Gastrocnemius medialis (tissue), 4 donors: ENCODE results near the gene GALP. TPM values are rescaled to one million over a fixed set of nuclear protein-coding genes. Genes with fewer than 3 reads are reported as not detected.

Experiments used
- ATAC-seq, 2 donors: fragments of 150-250 bp; one replicate each; pipeline ENCODE4 v1.9.1; 2016
- DNase-seq, 2 donors: peaks; one replicate each; pipeline ENCODE4 v3.0.0-alpha.2; 2019
- H3K27ac ChIP-seq, 4 donors: fragments of 200-600 bp; sonication (generic); 1 replicate in 1 of 4; 2 replicates in 3 of 4; pipeline ENCODE4 v1.5.1; 2016 to 2018; ENCODE audit warnings: mild to moderate bottlenecking in 2 of 4, moderate library complexity in 1 of 4
- H3K27me3 ChIP-seq, 3 donors: fragments of 200-600 bp; sonication (generic) in 2 of 3; 1 replicate in 1 of 3; 2 replicates in 2 of 3; pipeline versions ENCODE4 v1.5.1 to v1.6.0; 2016 to 2019; ENCODE audit warnings: mild to moderate bottlenecking in 1 of 3, moderate library complexity in 1 of 3
- H3K36me3 ChIP-seq, 2 donors: fragments of 200-600 bp; sonication (generic) in 1 of 2; one replicate each; pipeline ENCODE4 v1.5.1; 2017 to 2018
- H3K4me1 ChIP-seq, 2 donors: fragments of 200-600 bp; sonication (generic) in 1 of 2; one replicate each; pipeline ENCODE4 v1.5.1; 2016 to 2017; ENCODE audit warnings: mild to moderate bottlenecking in 2 of 2
- H3K4me3 ChIP-seq, 4 donors: fragments of 200-600 bp; sonication (generic) in 3 of 4; 1 replicate in 1 of 4; 2 replicates in 3 of 4; pipeline ENCODE4 v1.5.1; 2016 to 2019; ENCODE audit warnings: mild to moderate bottlenecking in 2 of 4
- H3K9me3 ChIP-seq, 3 donors: fragments of 200-600 bp; sonication (generic) in 2 of 3; 1 replicate in 1 of 3; 2 replicates in 2 of 3; pipeline ENCODE4 v1.5.1; 2016 to 2019
- POLR2A ChIP-seq, 2 donors: fragments of 450-650 bp; IDR thresholded peaks; one replicate each; pipeline ENCODE4 v1.6.1; 2017; ENCODE audit warnings: antibody characterized with exemption in 2 of 2, mild to moderate bottlenecking in 2 of 2, moderate library complexity in 2 of 2
- in situ Hi-C, 4 donors: fragments of 200-750 bp; cut with MboI; loops; one replicate each; pipeline versions ENCODE4 v1.15.0 to v1.8.0; 2017; ENCODE audit warnings: low sequenced_read_pairs in 4 of 4
- intact Hi-C: fragments of 100-400 bp; cut with DNase I; formaldehyde crosslinking; loops from one replicate; pipeline ENCODE4 v1.15.1; 2023; ENCODE audit warnings: low total_unique reads
- total RNA-seq, 4 donors: library from RNA; depleted of rRNA; stranded (reverse); fragments of >200 nt; gene quantifications; one replicate each; pipeline versions ENCODE4 v1.1.0 to v1.2.3, GENCODE V29; 2016
- TF ChIP-seq, protein P1 (sequence below), 5 experiments: fragments of 450-650 bp in 3 of 5; fragments of 200-600 bp in 2 of 5; sonication (generic) in 2 of 5; IDR thresholded peaks in 4 of 5; conservative IDR thresholded peaks in 1 of 5; 1 replicate in 4 of 5; 2 replicates in 1 of 5; pipeline ENCODE4 v1.5.1; 2016 to 2019; ENCODE audit warnings: antibody characterized with exemption in 5 of 5, mild to moderate bottlenecking in 3 of 5, moderate library complexity in 3 of 5

GALP gene
- total RNA-seq, 4 donors from 2014 or later, result not detected

DNA sequence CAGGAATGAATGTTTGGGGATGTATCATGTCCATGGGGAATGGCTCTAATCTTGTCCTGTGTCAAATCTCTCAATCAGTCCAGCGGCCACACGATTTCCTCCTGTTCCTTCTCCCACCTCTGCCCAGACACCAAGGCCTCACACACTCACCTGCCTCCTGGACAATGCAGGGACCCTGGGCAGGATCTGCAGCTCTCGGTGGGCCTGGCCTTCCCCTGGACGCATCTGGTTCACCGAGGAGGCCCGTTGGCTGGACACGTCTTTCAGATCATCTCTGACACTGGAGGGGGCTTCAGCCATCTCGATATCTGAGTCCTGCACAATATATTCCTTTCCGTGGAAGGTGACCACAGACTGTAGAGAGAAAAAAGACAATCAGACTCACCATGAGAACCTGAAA, 47.7 kb downstream of the GALP start:
- no peaks in the 10 kb centered on the region for H3K27me3 ChIP-seq
- H3K36me3 ChIP-seq, result no peaks in the 10 kb centered on the region
- no peak overlapping the region for H3K27ac ChIP-seq
- no peaks in the 10 kb centered on the region for H3K4me1 ChIP-seq
- ATAC-seq (no peak), DNase-seq (no peak)
- TF ChIP-seq POLR2A (IDR thresholded peaks at IDR 0.05), result no peak
- TF ChIP-seq, protein P1, sequence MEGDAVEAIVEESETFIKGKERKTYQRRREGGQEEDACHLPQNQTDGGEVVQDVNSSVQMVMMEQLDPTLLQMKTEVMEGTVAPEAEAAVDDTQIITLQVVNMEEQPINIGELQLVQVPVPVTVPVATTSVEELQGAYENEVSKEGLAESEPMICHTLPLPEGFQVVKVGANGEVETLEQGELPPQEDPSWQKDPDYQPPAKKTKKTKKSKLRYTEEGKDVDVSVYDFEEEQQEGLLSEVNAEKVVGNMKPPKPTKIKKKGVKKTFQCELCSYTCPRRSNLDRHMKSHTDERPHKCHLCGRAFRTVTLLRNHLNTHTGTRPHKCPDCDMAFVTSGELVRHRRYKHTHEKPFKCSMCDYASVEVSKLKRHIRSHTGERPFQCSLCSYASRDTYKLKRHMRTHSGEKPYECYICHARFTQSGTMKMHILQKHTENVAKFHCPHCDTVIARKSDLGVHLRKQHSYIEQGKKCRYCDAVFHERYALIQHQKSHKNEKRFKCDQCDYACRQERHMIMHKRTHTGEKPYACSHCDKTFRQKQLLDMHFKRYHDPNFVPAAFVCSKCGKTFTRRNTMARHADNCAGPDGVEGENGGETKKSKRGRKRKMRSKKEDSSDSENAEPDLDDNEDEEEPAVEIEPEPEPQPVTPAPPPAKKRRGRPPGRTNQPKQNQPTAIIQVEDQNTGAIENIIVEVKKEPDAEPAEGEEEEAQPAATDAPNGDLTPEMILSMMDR (IDR thresholded peaks at IDR 0.05 in 4 of 5, conservative IDR thresholded peaks at IDR 0.05 in 1 of 5), result no peak
- H3K9me3 ChIP-seq, result no peaks in the 10 kb centered on the region
- intact Hi-C loops (no loop called here), in situ Hi-C loops (no loop called here)
- H3K4me3 ChIP-seq, result no peak overlapping the region

Other genes with a start within 250 kb of the GALP start
- gene NLRP13, start 243.7 kb upstream of the GALP start, total RNA-seq, result not detected
- not detected for gene NLRP8, start 228.2 kb upstream of the GALP start, total RNA-seq
- not detected for gene NLRP5, start 189.2 kb upstream of the GALP start, total RNA-seq
- 10 to 100 TPM; 16.7 to 43.0 (median 26.5) TPM for gene ZNF787, start 54.7 kb upstream of the GALP start, total RNA-seq
- gene ZNF444, start 34.7 kb upstream of the GALP start, total RNA-seq, result 10 to 100 TPM; 16.4 to 38.9 (median 24.9) TPM
- gene ZSCAN5B, start 21.8 kb downstream of the GALP start, total RNA-seq, result not detected
- not detected for gene ZSCAN5C, start 26.3 kb downstream of the GALP start, total RNA-seq
- gene EDDM13, start 96.7 kb downstream of the GALP start, total RNA-seq, result not detected
- gene ZSCAN5A, start 138.8 kb downstream of the GALP start, total RNA-seq, result 10 to 100 TPM in 1 of 4 donors, 1 to 10 TPM in 2, under 1 TPM in 1; 1.00 to 26.1 (median 3.6) TPM
- gene ZNF582, start 217.5 kb downstream of the GALP start, total RNA-seq, result 1 to 10 TPM in 2 of 4 donors, under 1 TPM in 2; 0.22 to 1.9 (median 0.83) TPM
- gene ZNF583, start 228.3 kb downstream of the GALP start, total RNA-seq, result 1 to 10 TPM; 3.5 to 9.2 (median 4.3) TPM